Stromal cell of bone marrow (primary cell): ENCODE measurements around the gene ZNF618.
"Not testable (repeated sequence)": the region's sequence is repeated elsewhere in the genome, so short reads cannot be mapped to it uniquely, and the experiment has no call there.

Experiments used
- DNase-seq: peaks from one replicate; pipeline ENCODE4 v3.0.0-alpha.2; 2012; ENCODE audit warnings: low read depth

ZNF618 gene

GRCh38 chr9:114082763-114083412 is 206.8 kb downstream of the ZNF618 start:
- DNase-seq, result not testable (repeated sequence)

- DNase-seq, result no peak
These were observed 207.6 kb downstream of the ZNF618 start for GRCh38 chr9:114083666-114084065.

GRCh38 chr9:114084282-114085073 is 208.4 kb downstream of the ZNF618 start:
- no peak for DNase-seq

- no peak for DNase-seq
These were observed 209.3 kb downstream of the ZNF618 start for GRCh38 chr9:114085387-114085789.

- DNase-seq, result no peak
These were observed 209.9 kb downstream of the ZNF618 start for GRCh38 chr9:114086009-114086408.

- no peak for DNase-seq
These were observed 210.5 kb downstream of the ZNF618 start for GRCh38 chr9:114086607-114087006.

- DNase-seq, result no peak
These were observed 211.6 kb downstream of the ZNF618 start for GRCh38 chr9:114087721-114088120.

GRCh38 chr9:114088571-114089170 is 212.6 kb downstream of the ZNF618 start:
- no peak for DNase-seq

- no peak for DNase-seq
These were observed 213.2 kb downstream of the ZNF618 start for GRCh38 chr9:114089206-114089840.

GRCh38 chr9:114090798-114091197 is 214.7 kb downstream of the ZNF618 start:
- DNase-seq, result no peak

- DNase-seq, result no peak
These were observed 215.6 kb downstream of the ZNF618 start for GRCh38 chr9:114091711-114092110.

- DNase-seq, result no peak
These were observed 216.2 kb downstream of the ZNF618 start for GRCh38 chr9:114092336-114092735.

- DNase-seq, result no peak
These were observed 216.9 kb downstream of the ZNF618 start for GRCh38 chr9:114093031-114093471.

GRCh38 chr9:114093761-114094505 is 217.8 kb downstream of the ZNF618 start:
- no peak for DNase-seq

GRCh38 chr9:114094971-114095370 is 218.9 kb downstream of the ZNF618 start:
- no peak for DNase-seq

- no peak for DNase-seq
These were observed 220.0 kb downstream of the ZNF618 start for GRCh38 chr9:114096041-114096511.

GRCh38 chr9:114096866-114097612 is 220.9 kb downstream of the ZNF618 start:
- DNase-seq, result no peak

GRCh38 chr9:114097613-114098020 is 221.5 kb downstream of the ZNF618 start:
- no peak for DNase-seq

- DNase-seq, result no peak
These were observed 222.2 kb downstream of the ZNF618 start for GRCh38 chr9:114098021-114098935.
